ENCODE measurements around the gene RPL22.

The RPL22 gene

GRCh38 chr1:6144647-6145395 lies 54.6 kb downstream of the RPL22 start:
- no peaks in the 10 kb centered on the region for H3K9me2 ChIP-seq (replicated peaks; ENCODE audit: insufficient read depth, low read length)
- DNase-seq = no peak
- H3K4me3 ChIP-seq (ENCODE audit: low read length) = no peak overlapping the region
- H3F3A ChIP-seq (ENCODE audit: insufficient read depth, low read length) = no peaks in the 10 kb centered on the region
- H4K20me1 ChIP-seq (ENCODE audit: insufficient read depth, low read length) = no peaks in the 10 kb centered on the region
- TF ChIP-seq, protein P1, sequence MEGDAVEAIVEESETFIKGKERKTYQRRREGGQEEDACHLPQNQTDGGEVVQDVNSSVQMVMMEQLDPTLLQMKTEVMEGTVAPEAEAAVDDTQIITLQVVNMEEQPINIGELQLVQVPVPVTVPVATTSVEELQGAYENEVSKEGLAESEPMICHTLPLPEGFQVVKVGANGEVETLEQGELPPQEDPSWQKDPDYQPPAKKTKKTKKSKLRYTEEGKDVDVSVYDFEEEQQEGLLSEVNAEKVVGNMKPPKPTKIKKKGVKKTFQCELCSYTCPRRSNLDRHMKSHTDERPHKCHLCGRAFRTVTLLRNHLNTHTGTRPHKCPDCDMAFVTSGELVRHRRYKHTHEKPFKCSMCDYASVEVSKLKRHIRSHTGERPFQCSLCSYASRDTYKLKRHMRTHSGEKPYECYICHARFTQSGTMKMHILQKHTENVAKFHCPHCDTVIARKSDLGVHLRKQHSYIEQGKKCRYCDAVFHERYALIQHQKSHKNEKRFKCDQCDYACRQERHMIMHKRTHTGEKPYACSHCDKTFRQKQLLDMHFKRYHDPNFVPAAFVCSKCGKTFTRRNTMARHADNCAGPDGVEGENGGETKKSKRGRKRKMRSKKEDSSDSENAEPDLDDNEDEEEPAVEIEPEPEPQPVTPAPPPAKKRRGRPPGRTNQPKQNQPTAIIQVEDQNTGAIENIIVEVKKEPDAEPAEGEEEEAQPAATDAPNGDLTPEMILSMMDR (IDR thresholded peaks at IDR 0.05; ENCODE audit: low read length) = no peak
- TF ChIP-seq EZH2 (optimal IDR thresholded peaks at IDR 0.05; ENCODE audit: low read depth, low read length) (no peak), EZH2phosphoT487 (IDR thresholded peaks at IDR 0.05; ENCODE audit: low read length) (no peak)
- H3K27ac ChIP-seq (ENCODE audit: low read length) = no peak overlapping the region
- H3K4me1 ChIP-seq (ENCODE audit: low read length) = no peaks in the 10 kb centered on the region
- no peak overlapping the region for H3K9ac ChIP-seq (ENCODE audit: low read length)
- H3K79me2 ChIP-seq (ENCODE audit: low read length) = no peaks in the 10 kb centered on the region
- H3K9me3 ChIP-seq (replicated peaks; ENCODE audit: insufficient read depth, low read length) = no peaks in the 10 kb centered on the region
- H3K27me3 ChIP-seq (replicated peaks; ENCODE audit: insufficient read depth, low read length) = peaks cover 85% of the 10 kb centered on the region
- H3K36me3 ChIP-seq (replicated peaks; ENCODE audit: insufficient read depth, low read length) = no peaks in the 10 kb centered on the region
- H2AFZ ChIP-seq (ENCODE audit: low read length) = no peak overlapping the region
- H3K4me2 ChIP-seq (ENCODE audit: low read depth, low read length) = no peak overlapping the region

- Histone ChIP-seq H3K27ac (ENCODE audit: low read length) (no peak overlapping the region), H3K4me3 (ENCODE audit: low read length) (no peak overlapping the region), H3K4me1 (ENCODE audit: low read length) (no peaks in the 10 kb centered on the region), H4K20me1 (ENCODE audit: insufficient read depth, low read length) (no peaks in the 10 kb centered on the region), H2AFZ (ENCODE audit: low read length) (no peak overlapping the region), H3K9me2 (replicated peaks; ENCODE audit: insufficient read depth, low read length) (no peaks in the 10 kb centered on the region), H3K36me3 (replicated peaks; ENCODE audit: insufficient read depth, low read length) (no peaks in the 10 kb centered on the region), H3K79me2 (ENCODE audit: low read length) (no peaks in the 10 kb centered on the region), H3K9ac (ENCODE audit: low read length) (no peak overlapping the region), H3K27me3 (replicated peaks; ENCODE audit: insufficient read depth, low read length) (peaks cover 84% of the 10 kb centered on the region), H3K4me2 (ENCODE audit: low read depth, low read length) (no peak overlapping the region), H3F3A (ENCODE audit: insufficient read depth, low read length) (no peaks in the 10 kb centered on the region), H3K9me3 (replicated peaks; ENCODE audit: insufficient read depth, low read length) (no peaks in the 10 kb centered on the region)
- TF ChIP-seq, protein P1 (IDR thresholded peaks at IDR 0.05; ENCODE audit: low read length) = no peak
- no peak for TF ChIP-seq EZH2phosphoT487 (IDR thresholded peaks at IDR 0.05; ENCODE audit: low read length)
- TF ChIP-seq EZH2 (optimal IDR thresholded peaks at IDR 0.05; ENCODE audit: low read depth, low read length) = no peak
- no peak for DNase-seq
Observed at GRCh38 chr1:6144175-6144574, 55.2 kb downstream of the RPL22 start.

GRCh38 chr1:6143395-6143794 lies 56.0 kb downstream of the RPL22 start:
- Histone ChIP-seq H3K9ac (ENCODE audit: low read length) (no peak overlapping the region), H3K27ac (ENCODE audit: low read length) (no peak overlapping the region)

More at GRCh38 chr1:6143395-6143794, 56.0 kb downstream of the RPL22 start:
- H3K27me3 ChIP-seq (replicated peaks; ENCODE audit: insufficient read depth, low read length) = peaks cover 90% of the 10 kb centered on the region
- H3K9me2 ChIP-seq (replicated peaks; ENCODE audit: insufficient read depth, low read length) = no peaks in the 10 kb centered on the region
- H3K9me3 ChIP-seq (replicated peaks; ENCODE audit: insufficient read depth, low read length) = no peaks in the 10 kb centered on the region
- H4K20me1 ChIP-seq (ENCODE audit: insufficient read depth, low read length) = no peaks in the 10 kb centered on the region
- no peaks in the 10 kb centered on the region for H3F3A ChIP-seq (ENCODE audit: insufficient read depth, low read length)
- no peak overlapping the region for H2AFZ ChIP-seq (ENCODE audit: low read length)
- H3K79me2 ChIP-seq (ENCODE audit: low read length) = no peaks in the 10 kb centered on the region
- DNase-seq = no peak
- H3K4me2 ChIP-seq (ENCODE audit: low read depth, low read length) = no peak overlapping the region
- H3K36me3 ChIP-seq (replicated peaks; ENCODE audit: insufficient read depth, low read length) = no peaks in the 10 kb centered on the region
- H3K4me3 ChIP-seq (ENCODE audit: low read length) = no peak overlapping the region
- TF ChIP-seq EZH2phosphoT487 (IDR thresholded peaks at IDR 0.05; ENCODE audit: low read length) (no peak), EZH2 (optimal IDR thresholded peaks at IDR 0.05; ENCODE audit: low read depth, low read length) (no peak)
- TF ChIP-seq, protein P1 (IDR thresholded peaks at IDR 0.05; ENCODE audit: low read length) = no peak
- no peaks in the 10 kb centered on the region for H3K4me1 ChIP-seq (ENCODE audit: low read length)

Data from MM.1S (cell line).